ENCODE results near the gene FREY1.

FREY1 gene

DNA sequence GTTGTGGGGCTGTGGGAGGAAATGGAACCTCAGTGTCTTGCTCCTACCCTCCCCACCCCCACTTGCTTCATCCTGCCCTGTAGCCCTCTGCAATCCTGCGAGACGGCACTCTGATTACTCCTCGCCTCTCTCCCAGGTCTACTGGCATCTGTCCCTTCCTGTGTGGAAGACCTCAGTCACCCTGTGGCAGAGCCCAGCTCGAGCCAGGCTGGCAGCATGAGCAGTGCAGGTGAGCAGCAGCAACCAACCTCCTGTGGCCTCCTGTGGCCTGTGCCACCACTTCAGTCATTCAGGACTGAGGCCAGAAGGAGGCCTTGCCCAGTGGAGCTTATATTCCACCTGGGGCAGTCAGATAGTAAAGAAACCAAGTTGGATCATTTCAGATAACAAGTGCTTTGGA is 36.4 kb downstream of the FREY1 start:
- DNase-seq (ENCODE audit: low read depth in 2 of 2), result no peak

DNA sequence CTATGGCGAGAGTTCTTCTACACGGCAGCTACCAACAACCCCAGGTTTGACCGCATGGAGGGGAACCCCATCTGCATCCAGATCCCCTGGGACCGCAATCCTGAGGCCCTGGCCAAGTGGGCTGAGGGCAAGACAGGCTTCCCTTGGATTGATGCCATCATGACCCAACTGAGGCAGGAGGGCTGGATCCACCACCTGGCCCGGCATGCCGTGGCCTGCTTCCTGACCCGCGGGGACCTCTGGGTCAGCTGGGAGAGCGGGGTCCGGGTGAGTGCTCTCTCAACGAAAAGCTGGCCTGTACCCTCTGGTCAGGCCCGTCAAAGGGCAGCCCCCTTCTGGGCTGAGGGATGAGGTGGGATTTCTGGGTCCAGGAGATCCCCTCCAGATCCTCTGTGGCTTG is 37.5 kb downstream of the FREY1 start:
- DNase-seq (ENCODE audit: low read depth in 2 of 2), result no peak

DNA sequence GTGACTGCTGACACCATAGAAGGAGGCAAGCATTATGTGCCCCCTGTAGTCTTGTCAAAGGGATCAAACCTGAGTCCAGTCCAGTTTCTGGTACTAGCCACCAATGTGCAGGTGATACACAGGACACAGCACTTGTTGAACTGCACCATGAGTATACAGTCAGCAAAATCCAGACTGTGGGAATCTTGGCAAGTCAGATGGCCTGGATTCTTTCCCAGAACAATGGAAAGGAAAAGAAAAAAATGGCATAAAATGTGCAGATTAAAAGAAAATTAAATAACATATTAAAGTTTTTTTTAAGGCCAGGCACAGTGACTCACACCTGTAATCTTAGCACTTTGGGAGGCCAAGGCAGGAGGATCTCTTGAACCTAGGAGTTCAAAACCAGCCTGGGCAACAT is 43.0 kb downstream of the FREY1 start:
- no peak for DNase-seq (ENCODE audit: low read depth in 2 of 2)

DNA sequence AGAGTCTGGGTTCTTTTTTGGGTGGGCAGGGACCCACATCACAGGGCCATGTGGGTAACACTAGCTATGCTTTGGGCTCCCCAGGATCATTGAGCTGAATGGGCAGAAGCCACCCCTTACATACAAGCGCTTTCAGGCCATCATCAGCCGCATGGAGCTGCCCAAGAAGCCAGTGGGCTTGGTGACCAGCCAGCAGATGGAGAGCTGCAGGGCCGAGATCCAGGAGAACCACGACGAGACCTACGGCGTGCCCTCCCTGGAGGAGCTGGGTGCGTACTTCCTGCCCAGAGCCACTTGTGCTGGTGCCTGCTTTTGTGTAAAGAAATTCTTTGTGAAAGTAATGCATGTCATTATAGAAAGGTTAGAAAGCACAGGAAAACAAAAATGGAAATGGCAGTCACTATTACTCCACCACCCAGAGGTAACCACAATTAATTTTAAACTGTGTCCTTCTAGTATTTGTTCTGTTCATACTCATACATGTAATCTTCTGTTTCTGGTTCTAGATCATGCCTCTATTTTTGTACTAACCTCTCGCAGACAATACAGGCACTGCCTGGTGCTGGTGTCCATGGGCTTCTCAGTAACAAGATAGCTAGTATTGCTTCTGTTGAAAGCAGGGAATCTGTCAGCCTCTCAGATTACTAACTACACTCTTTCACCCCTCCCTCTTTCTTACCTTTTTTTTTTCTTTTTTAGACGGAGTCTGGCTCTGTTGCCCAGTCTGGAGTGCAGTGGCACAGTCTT is 46.1 kb downstream of the FREY1 start:
- DNase-seq (ENCODE audit: low read depth in 2 of 2), result no peak

DNA sequence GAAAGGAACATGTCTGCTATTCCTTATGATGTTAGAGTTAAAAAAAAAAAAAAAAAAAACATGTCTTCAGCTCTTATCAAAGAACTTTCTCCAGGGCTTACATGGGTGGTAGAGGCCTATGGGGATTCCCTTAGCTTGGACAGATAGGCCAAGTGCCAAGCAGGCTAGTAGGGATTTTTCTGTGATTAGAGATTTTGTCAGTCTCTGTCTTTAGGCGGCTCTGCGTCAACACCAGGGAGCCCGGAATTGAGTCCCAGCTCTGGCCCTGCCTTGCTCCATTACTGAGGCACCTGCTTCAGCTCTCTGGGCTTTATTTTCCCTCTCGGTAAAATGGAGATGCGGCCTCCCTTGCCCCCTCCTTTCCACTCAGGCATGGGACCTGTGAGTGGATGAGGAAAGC is 46.7 kb downstream of the FREY1 start:
- no peak for DNase-seq (ENCODE audit: low read depth in 2 of 2)

DNA sequence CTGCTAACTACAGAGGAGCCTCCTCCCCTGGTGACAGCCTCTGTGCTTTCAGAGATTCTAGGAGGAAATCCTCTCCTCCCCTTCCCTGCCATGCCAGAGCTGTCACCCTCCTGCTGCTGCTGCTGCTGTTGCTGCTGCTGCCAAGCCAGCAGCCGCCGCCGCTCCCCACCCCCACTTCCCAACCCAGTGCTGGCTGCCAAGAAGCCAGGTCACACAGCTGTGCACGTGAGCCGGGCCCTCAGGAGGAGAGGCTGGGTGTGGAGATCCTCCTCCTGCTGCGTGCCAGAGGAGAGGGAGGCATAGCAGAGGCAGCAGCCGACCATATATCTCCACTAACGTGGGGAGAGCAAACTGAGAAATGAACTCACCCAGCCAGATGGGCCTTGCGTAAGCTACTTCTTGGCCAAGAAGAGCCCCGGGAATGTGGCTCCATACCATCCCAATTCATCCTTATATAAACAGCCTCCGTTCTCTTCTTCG is 47.4 kb downstream of the FREY1 start:
- DNase-seq (ENCODE audit: low read depth in 2 of 2), result no peak

DNA sequence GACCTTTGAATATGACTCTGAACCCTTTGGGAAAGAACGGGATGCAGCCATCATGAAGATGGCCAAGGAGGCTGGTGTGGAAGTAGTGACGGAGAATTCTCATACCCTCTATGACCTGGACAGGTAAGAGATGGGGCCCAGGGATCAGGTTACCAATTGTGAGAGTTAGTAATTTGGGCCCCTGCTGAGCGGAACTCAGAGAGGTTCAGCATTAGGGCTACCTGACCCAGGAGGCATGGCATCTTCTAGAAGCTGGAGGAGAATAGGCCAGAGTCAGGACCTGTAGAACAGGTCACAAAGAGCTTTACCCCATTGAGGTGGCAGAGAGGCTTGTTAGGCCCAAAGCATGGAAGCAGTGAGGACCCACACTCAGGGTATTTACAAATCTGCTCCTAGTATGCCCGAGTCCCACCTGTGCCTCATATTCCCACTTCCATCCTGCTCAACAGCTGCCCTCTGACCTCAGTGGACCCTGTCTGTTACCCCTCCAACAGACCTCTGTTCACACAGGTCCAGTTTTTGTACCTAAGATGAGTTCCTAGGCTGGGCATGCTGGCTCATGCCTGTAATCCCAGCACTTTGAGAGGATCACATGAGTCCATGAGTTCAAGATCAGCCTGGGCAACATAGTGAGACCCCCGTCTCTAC is 48.2 kb downstream of the FREY1 start:
- DNase-seq (ENCODE audit: low read depth in 2 of 2), result no peak

DNA sequence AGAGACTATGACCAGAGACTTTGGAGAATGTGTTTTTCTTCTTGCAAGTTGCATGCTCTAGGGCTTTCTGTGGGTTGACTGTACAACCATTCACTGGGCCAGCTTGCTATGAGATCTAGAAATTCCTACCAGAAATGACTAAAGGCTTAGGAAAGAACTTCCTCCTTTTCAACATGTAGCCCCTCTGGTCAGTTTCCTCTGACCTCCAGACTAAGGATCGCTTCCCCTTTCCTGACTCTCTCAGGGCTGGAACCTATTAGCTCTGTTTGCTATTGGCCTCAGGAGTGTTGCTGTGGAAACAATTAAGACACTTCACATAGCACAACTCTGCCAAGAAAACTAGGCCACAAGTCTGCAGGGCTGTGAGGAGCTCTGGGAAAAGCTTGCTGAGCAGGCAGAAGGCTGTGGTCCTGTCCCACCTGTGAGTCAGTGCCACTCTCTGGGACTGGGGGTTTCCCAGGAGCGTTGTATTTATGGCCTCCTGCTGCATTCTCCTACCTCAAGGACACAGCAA is 49.1 kb downstream of the FREY1 start:
- DNase-seq (ENCODE audit: low read depth in 2 of 2), result no peak

Data from activated CD8-positive, alpha-beta memory T cell treated with anti-CD3 and anti-CD28 coated beads for 4 hours (primary cell).